B cell (primary cell): Measurements from ENCODE around the gene ARHGAP11A. TPM values are rescaled to one million over a fixed set of nuclear protein-coding genes. Genes with fewer than 3 reads are reported as not detected.
"Not testable (repeated sequence)": the region's sequence is repeated elsewhere in the genome, so short reads cannot be mapped to it uniquely, and the experiment has no call there.

Experiments
- ATAC-seq: fragments of 200-7000 bp; cut with Tn5 transposase; one replicate; pipeline ENCODE4 v1.10.0; 2021; ENCODE audit warnings: low read depth, mild to moderate bottlenecking, moderate number of reproducible peaks, moderate library complexity
- CTCF ChIA-PET: fragments of 350-600 bp; sonication (Branson Sonifier 250); formaldehyde crosslinking; loops from one replicate; lab custom pipeline; 2021; ENCODE audit warnings: antibody characterized with exemption, inconsistent platforms; lab: Charles Lee
- POLR2A ChIA-PET: fragments of 350-600 bp; sonication (Branson Sonifier 250); formaldehyde crosslinking; loops from one replicate; lab custom pipeline; 2021; ENCODE audit warnings: antibody characterized with exemption; lab: Charles Lee
- DNase-seq: peaks from one replicate; pipeline ENCODE4 v3.0.0; 2013
- H2AFZ ChIP-seq: 2 replicates; pipeline ENCODE4 v1.6.1; 2012; ENCODE audit warnings: mild to moderate bottlenecking, low read depth, low read length; ENCODE audit not compliant: insufficient read depth, poor library complexity, severe bottlenecking
- H3K27ac ChIP-seq, 2 donors: 1 replicate in 1 of 2; 2 replicates in 1 of 2; pipeline ENCODE4 v1.5.1; 2012 to 2013; ENCODE audit warnings: low read length in 2 of 2, mild to moderate bottlenecking in 2 of 2, moderate library complexity in 1 of 2
- H3K27me3 ChIP-seq, 4 experiments: fragments of 200-600 bp in 1 of 4; sonication (generic) in 1 of 4; replicated peaks in 1 of 4; 1 replicate in 2 of 4; 2 replicates in 2 of 4; pipeline versions ENCODE4 v1.6.1 to v1.7.0; 2013 to 2016; ENCODE audit warnings: low read length in 3 of 4, mild to moderate bottlenecking in 2 of 4, mixed read lengths in 1 of 4, moderate library complexity in 1 of 4; ENCODE audit not compliant: insufficient read depth in 4 of 4, control insufficient read depth in 3 of 4; ENCODE audit errors: control extremely low read depth in 1 of 4
- H3K36me3 ChIP-seq, 2 experiments: replicated peaks in 1 of 2; 1 replicate in 1 of 2; 2 replicates in 1 of 2; pipeline versions ENCODE4 v1.6.1 to v1.7.1; 2013; ENCODE audit warnings: low read length in 1 of 2; ENCODE audit not compliant: insufficient read depth in 2 of 2, control insufficient read depth in 1 of 2; ENCODE audit errors: control extremely low read depth in 1 of 2, extremely low read depth in 1 of 2
- H3K4me1 ChIP-seq, 2 donors: fragments of 200-600 bp in 1 of 2; sonication (generic) in 1 of 2; 1 replicate in 1 of 2; 2 replicates in 1 of 2; pipeline versions ENCODE4 v1.5.1 to v1.6.1; 2013 to 2017; ENCODE audit warnings: low read length in 2 of 2; ENCODE audit not compliant: control insufficient read depth in 2 of 2, insufficient read depth in 2 of 2
- H3K4me2 ChIP-seq: replicated peaks from 2 replicates; pipeline ENCODE3; 2012; ENCODE audit warnings: mild to moderate bottlenecking, low read depth, low read length; ENCODE audit not compliant: poor library complexity, severe bottlenecking
- H3K4me3 ChIP-seq, 5 experiments: fragments of 200-600 bp in 1 of 5; sonication (generic) in 1 of 5; 1 replicate in 3 of 5; 2 replicates in 2 of 5; pipeline versions ENCODE4 v1.5.1 to v1.7.0; 2011 to 2016; ENCODE audit warnings: low read length in 4 of 5, mild to moderate bottlenecking in 4 of 5, low read depth in 2 of 5, control low read depth in 1 of 5, moderate library complexity in 1 of 5; ENCODE audit not compliant: insufficient read depth in 1 of 5; ENCODE audit errors: control extremely low read depth in 1 of 5, extremely low read depth in 1 of 5
- H3K79me2 ChIP-seq: fragments of 200-600 bp; sonication (generic); one replicate; pipeline ENCODE4 v1.6.0; 2016; ENCODE audit warnings: low read length; ENCODE audit not compliant: control insufficient read depth, insufficient read depth
- H3K9ac ChIP-seq: fragments of 200-600 bp; sonication (generic); 2 replicates; pipeline ENCODE4 v1.6.1; 2017; ENCODE audit warnings: mild to moderate bottlenecking, low read length, moderate library complexity
- H3K9me3 ChIP-seq, 3 donors: one replicate each; pipeline versions ENCODE4 v1.6.1 to v1.7.1; 2013; ENCODE audit warnings: low read length in 2 of 3; ENCODE audit not compliant: control insufficient read depth in 2 of 3, insufficient read depth in 1 of 3; ENCODE audit errors: control extremely low read depth in 1 of 3
- H4K20me1 ChIP-seq: 2 replicates; pipeline ENCODE4 v1.6.0; 2012; ENCODE audit warnings: mild to moderate bottlenecking, low read length; ENCODE audit not compliant: insufficient read depth, control insufficient read depth, poor library complexity, severe bottlenecking
- H3K27ac Mint-ChIP-seq: one replicate; pipeline ENCODE4 v1.8.0; 2021; ENCODE audit warnings: mixed read lengths
- H3K27me3 Mint-ChIP-seq: one replicate; pipeline ENCODE4 v1.8.0; 2021; ENCODE audit warnings: mixed read lengths
- H3K4me1 Mint-ChIP-seq: one replicate; pipeline ENCODE4 v1.8.0; 2021; ENCODE audit warnings: mixed read lengths
- H3K4me3 Mint-ChIP-seq: one replicate; pipeline ENCODE4 v1.8.0; 2021; ENCODE audit warnings: mixed read lengths
- H3K9me3 Mint-ChIP-seq: one replicate; pipeline ENCODE4 v1.8.0; 2022; ENCODE audit warnings: mixed read lengths; ENCODE audit not compliant: insufficient read depth
- CTCF ChIP-seq: fragments of 200-600 bp; IDR thresholded peaks from one replicate; pipeline ENCODE4 v1.8.0; 2022; ENCODE audit warnings: antibody characterized with exemption, mild to moderate bottlenecking
- WGBS: methylation state at CpG from one replicate; pipeline ENCODE4 v1.1.5; 2013; ENCODE audit warnings: missing lambda C conversion rate; ENCODE audit not compliant: insufficient coverage; 5-methylcytosine and 5-hydroxymethylcytosine counted together
- intact Hi-C: fragments of 100-400 bp; cut with micrococcal nuclease; formaldehyde crosslinking; loops from one replicate; pipeline ENCODE4 v1.10.0; 2022
- polyA plus RNA-seq: library from polyadenylated mRNA; depleted of rRNA; stranded (reverse); fragments of >200 nt; gene quantifications from 2 replicates; pipeline ENCODE4 v1.2.3, GENCODE V29; 2012
- total RNA-seq, 2 donors: library from RNA; stranded (reverse); fragments of 120-200 nt in 1 of 2; gene quantifications; 1 replicate in 1 of 2; 2 replicates in 1 of 2; pipeline versions ENCODE4 v1.2.3 to v1.2.4, GENCODE V29; 2013 to 2022

The ARHGAP11A gene
- total and polyA plus RNA-seq, 2 donors (not counting 1 experiment from before 2014, with no cell fraction given): 0.51 to 3.3 TPM

GRCh38 chr15:32593151-32593550 is 22.2 kb upstream of the ARHGAP11A start, which contains the start of gene GOLGA8N:
TSS of gene GOLGA8N (plus strand) at chr15:32593456.
- H3K27me3 ChIP-seq, H2AFZ ChIP-seq, CTCF ChIA-PET, H3K79me2 ChIP-seq, H3K4me1 ChIP-seq, DNase-seq, H3K9me3 ChIP-seq, H3K4me1 Mint-ChIP-seq, H3K4me3 Mint-ChIP-seq, H3K4me2 ChIP-seq, intact Hi-C loops, ATAC-seq, POLR2A ChIA-PET, H3K27me3 Mint-ChIP-seq, H4K20me1 ChIP-seq, H3K27ac Mint-ChIP-seq, H3K4me3 ChIP-seq, H3K9ac ChIP-seq, H3K36me3 ChIP-seq, H3K9me3 Mint-ChIP-seq, H3K27ac ChIP-seq: not testable (repeated sequence)
- WGBS: no CpG with 5 or more reads among the region's 8 CpGs

GRCh38 chr15:32609518-32609917 is 5.8 kb upstream of the ARHGAP11A start:
- H3K4me3 ChIP-seq, POLR2A ChIA-PET, H3K4me1 Mint-ChIP-seq, intact Hi-C loops, H3K27me3 ChIP-seq, H3K27ac ChIP-seq, H4K20me1 ChIP-seq, H3K79me2 ChIP-seq, H3K27ac Mint-ChIP-seq, CTCF ChIA-PET, H3K9me3 Mint-ChIP-seq, H3K4me2 ChIP-seq, H3K9ac ChIP-seq, DNase-seq, H2AFZ ChIP-seq, ATAC-seq, H3K27me3 Mint-ChIP-seq, H3K4me3 Mint-ChIP-seq, H3K9me3 ChIP-seq, H3K4me1 ChIP-seq, H3K36me3 ChIP-seq: not testable (repeated sequence)
- no CpG with 5 or more reads among the region's 2 CpGs for WGBS

GRCh38 chr15:32610719-32611118 is 4.6 kb upstream of the ARHGAP11A start:
- intact Hi-C loops, ATAC-seq, POLR2A ChIA-PET, H3K27me3 ChIP-seq, H3K9me3 Mint-ChIP-seq, H4K20me1 ChIP-seq, H3K4me3 ChIP-seq, CTCF ChIA-PET, H3K27ac Mint-ChIP-seq, H3K27me3 Mint-ChIP-seq, H3K4me3 Mint-ChIP-seq, H3K4me2 ChIP-seq, H3K4me1 ChIP-seq, H3K9me3 ChIP-seq, H3K27ac ChIP-seq, H2AFZ ChIP-seq, H3K79me2 ChIP-seq, H3K4me1 Mint-ChIP-seq, H3K9ac ChIP-seq, H3K36me3 ChIP-seq: not testable (repeated sequence)
- TF ChIP-seq CTCF: peak; percentile 53
- no CpG with 5 or more reads among the region's 3 CpGs for WGBS
- DNase-seq: peak; percentile 27

GRCh38 chr15:32614712-32615050 is 623 bp upstream of the ARHGAP11A start:
- H3K27me3 ChIP-seq, POLR2A ChIA-PET, CTCF ChIA-PET, DNase-seq, H4K20me1 ChIP-seq, H3K27me3 Mint-ChIP-seq, intact Hi-C loops, H3K9me3 ChIP-seq, H3K9me3 Mint-ChIP-seq, H3K36me3 ChIP-seq, H3K4me1 ChIP-seq, H3K79me2 ChIP-seq: not testable (repeated sequence)
- H3K4me3 ChIP-seq: peak overlapping the region; percentile 44 to 73 (median 63)
- peak overlapping the region; percentile 90 for H2AFZ ChIP-seq
- H3K9ac ChIP-seq: peak overlapping the region; percentile 77
- no CpG with 5 or more reads among the region's 16 CpGs for WGBS
- H3K27ac ChIP-seq: peak overlapping the region in 1 of 2 donors; percentile 65
- Mint-ChIP-seq H3K4me3 (peak overlapping the region; percentile 98), H3K4me1 (peaks cover 19% of the 10 kb centered on the region), H3K27ac (peak overlapping the region; percentile 87)
- H3K4me2 ChIP-seq: peak overlapping the region; percentile 28
- peak; percentile 3 for ATAC-seq
